Neural crest cell (in vitro differentiated cells): ENCODE results near the gene AUTS2. TPM values are rescaled to one million over a fixed set of nuclear protein-coding genes. Genes with fewer than 3 reads are reported as not detected.

Source experiments
- DNase-seq: peaks from one replicate; pipeline ENCODE4 v3.0.0; 2021; ENCODE audit warnings: low read depth, mixed read lengths, low spot score
- H3K27ac Mint-ChIP-seq: one replicate; pipeline ENCODE4 v1.8.0; 2021; ENCODE audit warnings: mild to moderate bottlenecking, mixed read lengths; ENCODE audit not compliant: unreplicated experiment
- H3K27me3 Mint-ChIP-seq: 2 replicates; pipeline ENCODE4 v1.8.0; 2021; ENCODE audit warnings: low read depth, mild to moderate bottlenecking, mixed read lengths
- H3K36me3 Mint-ChIP-seq: 2 replicates; pipeline ENCODE4 v1.8.0; 2021; ENCODE audit warnings: low read depth, mild to moderate bottlenecking, mixed read lengths
- H3K4me1 Mint-ChIP-seq: 2 replicates; pipeline ENCODE4 v1.8.0; 2021; ENCODE audit warnings: mixed read lengths
- H3K4me3 Mint-ChIP-seq: one replicate; pipeline ENCODE4 v1.8.0; 2021; ENCODE audit warnings: mild to moderate bottlenecking, mixed read lengths
- H3K9me3 Mint-ChIP-seq: 2 replicates; pipeline ENCODE4 v1.8.0; 2021; ENCODE audit warnings: mixed read lengths
- total RNA-seq: library from RNA; stranded (reverse); gene quantifications from 2 replicates; pipeline ENCODE4 v1.2.1, GENCODE V29; 2021
- TF ChIP-seq, protein P1 (sequence below): fragments of 200-600 bp; sonication (generic); conservative IDR thresholded peaks from 2 replicates; pipeline ENCODE4 v1.5.0; 2021; ENCODE audit warnings: antibody characterized with exemption, mild to moderate bottlenecking

AUTS2 gene
- total RNA-seq, 1 donor from 2014 or later = 152 TPM

DNA sequence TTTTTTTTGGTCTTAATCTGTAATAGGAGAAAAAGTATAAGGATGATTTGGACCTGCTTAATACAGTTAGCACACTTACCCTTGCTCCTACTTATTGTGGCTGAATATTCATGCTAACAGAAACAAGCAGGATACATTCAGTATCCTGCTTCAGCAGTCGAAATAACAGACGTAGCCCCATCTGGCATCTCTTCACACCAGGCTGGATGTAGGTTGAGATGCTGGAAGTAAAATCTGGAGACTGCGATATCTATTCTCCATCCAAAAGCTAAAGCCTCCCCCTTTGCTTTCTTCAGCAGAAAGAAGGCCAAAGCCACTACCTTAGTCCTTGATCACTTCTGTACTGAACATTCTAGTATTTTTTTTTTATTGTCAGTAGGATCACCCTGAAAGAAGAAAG, 537.4 kb downstream of the AUTS2 start:
- Mint-ChIP-seq H3K27me3 (no peaks in the 10 kb centered on the region), H3K4me1 (peaks cover 28% of the 10 kb centered on the region), H3K36me3 (no peaks in the 10 kb centered on the region), H3K9me3 (no peaks in the 10 kb centered on the region), H3K27ac (no peak overlapping the region), H3K4me3 (no peak overlapping the region)
- DNase-seq = no peak
- TF ChIP-seq, protein P1, sequence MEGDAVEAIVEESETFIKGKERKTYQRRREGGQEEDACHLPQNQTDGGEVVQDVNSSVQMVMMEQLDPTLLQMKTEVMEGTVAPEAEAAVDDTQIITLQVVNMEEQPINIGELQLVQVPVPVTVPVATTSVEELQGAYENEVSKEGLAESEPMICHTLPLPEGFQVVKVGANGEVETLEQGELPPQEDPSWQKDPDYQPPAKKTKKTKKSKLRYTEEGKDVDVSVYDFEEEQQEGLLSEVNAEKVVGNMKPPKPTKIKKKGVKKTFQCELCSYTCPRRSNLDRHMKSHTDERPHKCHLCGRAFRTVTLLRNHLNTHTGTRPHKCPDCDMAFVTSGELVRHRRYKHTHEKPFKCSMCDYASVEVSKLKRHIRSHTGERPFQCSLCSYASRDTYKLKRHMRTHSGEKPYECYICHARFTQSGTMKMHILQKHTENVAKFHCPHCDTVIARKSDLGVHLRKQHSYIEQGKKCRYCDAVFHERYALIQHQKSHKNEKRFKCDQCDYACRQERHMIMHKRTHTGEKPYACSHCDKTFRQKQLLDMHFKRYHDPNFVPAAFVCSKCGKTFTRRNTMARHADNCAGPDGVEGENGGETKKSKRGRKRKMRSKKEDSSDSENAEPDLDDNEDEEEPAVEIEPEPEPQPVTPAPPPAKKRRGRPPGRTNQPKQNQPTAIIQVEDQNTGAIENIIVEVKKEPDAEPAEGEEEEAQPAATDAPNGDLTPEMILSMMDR = no peak

DNA sequence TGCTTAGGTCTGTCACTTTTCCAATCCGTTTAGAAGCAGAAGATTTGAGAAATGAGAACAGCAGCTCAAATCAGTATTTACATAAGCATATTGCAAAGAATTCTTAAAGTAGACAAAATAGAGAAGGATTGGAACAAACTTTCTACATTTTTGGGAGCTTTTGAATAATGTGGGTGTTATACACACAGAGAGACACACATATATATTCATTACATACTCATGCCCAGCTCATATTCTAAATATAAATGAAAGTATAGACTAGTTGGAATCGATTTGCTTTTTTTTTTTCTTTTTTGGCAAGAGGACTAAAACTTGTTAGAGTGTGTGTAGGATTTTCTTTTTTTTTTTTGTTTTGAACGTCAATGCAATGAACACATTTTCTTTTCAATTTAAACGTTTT, 538.9 kb downstream of the AUTS2 start:
- Mint-ChIP-seq H3K9me3 (no peaks in the 10 kb centered on the region), H3K4me1 (peaks cover 22% of the 10 kb centered on the region), H3K36me3 (no peaks in the 10 kb centered on the region), H3K27ac (no peak overlapping the region), H3K27me3 (no peaks in the 10 kb centered on the region), H3K4me3 (no peak overlapping the region)
- TF ChIP-seq, protein P1 = no peak
- DNase-seq = no peak

DNA sequence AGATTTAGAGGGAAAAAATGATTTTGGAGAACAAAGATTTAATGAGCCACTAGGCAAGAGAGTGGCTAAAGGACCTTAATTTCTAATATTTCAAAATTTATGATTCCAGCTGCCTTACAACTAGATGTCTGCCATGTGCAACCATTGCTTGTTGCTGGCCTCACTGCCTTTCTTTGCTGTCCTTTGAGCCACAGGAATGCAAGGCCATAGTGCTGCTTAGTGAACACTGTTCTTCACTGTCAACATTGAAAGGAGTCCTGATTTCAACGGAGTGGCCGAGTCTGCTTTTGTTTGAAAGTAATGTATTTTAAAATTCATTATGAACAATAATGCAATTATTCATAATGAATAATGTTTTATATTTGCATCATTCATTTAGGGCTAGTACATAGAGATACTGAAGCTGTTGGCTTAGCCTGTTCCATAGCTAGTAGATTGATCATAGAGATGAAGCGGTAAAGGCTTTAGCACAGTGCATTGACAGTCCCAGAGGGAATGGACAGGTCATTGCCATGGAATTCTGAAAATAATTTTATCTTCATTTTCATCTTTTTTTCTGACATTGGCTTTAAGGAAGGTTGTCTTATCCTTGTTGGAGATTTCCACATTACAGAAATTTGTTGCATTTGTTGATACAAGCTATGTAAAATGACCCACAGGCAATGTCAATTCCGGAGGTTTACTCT, 544.1 kb downstream of the AUTS2 start:
- Mint-ChIP-seq H3K4me3 (no peak overlapping the region), H3K4me1 (no peaks in the 10 kb centered on the region), H3K27ac (no peak overlapping the region), H3K27me3 (no peaks in the 10 kb centered on the region), H3K36me3 (no peaks in the 10 kb centered on the region), H3K9me3 (no peaks in the 10 kb centered on the region)
- DNase-seq = no peak
- TF ChIP-seq, protein P1 = no peak

DNA sequence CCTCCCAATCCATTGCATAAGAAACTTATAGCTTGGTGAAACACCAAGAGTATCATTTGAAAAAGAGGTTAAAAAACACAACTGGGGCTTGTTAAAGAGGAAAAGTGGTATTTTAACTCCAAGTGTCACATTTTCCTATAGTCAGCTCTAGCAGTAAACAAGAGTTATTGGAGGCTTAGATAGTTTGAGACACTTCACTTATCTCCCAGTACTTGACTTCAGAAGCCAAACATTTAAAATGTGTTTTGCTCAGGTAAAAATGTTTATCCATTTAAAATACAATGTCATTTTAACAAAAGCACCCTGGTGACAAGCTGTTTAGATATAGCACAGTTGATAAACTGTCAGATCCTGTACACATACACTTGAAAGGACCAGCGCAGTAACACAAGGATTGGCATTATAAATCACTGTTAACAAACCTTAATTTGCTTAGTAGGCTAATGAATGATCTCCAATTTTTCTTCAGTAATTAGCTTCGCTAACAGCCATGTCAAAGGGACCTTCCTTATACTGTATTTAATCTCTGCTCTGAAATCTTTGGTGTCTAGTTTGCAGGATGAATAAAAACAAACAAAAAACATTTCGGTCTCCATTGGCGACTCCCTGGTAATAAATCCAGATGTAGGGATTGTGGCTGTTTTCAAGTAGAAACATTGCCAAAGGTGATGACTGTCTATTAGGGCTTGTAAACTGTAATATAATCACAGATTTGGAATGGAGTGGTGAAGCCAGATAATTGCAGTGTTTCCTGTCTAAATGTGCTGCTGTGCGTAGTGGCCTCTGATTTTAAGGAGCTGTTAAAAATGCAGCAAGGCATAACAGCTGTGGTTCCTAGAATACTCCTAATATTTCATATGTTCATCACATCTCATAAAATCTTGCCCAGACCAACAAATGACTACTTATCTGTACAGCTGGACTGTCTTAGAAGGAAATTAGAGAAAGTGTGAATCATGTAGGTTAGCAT, 545.1 kb downstream of the AUTS2 start:
- H3K9me3 Mint-ChIP-seq = no peaks in the 10 kb centered on the region
- H3K4me3 Mint-ChIP-seq = no peak overlapping the region
- TF ChIP-seq, protein P1 = no peak
- H3K27me3 Mint-ChIP-seq = no peaks in the 10 kb centered on the region
- no peak for DNase-seq
- no peaks in the 10 kb centered on the region for H3K36me3 Mint-ChIP-seq
- no peaks in the 10 kb centered on the region for H3K4me1 Mint-ChIP-seq
- no peak overlapping the region for H3K27ac Mint-ChIP-seq

DNA sequence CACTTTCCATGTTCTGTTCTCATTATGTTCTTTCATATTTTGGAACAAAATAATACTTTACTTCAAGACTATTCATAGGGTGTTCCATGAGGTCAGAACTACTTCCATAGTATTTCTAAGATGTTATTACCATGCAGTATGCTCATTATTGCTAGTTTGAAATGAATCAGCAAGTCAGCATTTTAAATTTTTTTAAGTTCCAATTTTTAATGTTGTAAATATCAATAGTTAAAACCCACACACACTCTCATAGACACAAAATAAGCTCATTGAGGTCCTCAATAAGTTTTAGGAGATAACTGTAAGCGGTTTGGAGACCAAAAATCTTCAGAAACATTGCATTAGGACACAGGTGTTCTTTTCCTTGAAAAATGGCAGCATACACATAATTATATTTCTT, 550.7 kb downstream of the AUTS2 start:
- Mint-ChIP-seq H3K4me3 (no peak overlapping the region), H3K9me3 (peaks cover 2% of the 10 kb centered on the region), H3K27me3 (no peaks in the 10 kb centered on the region), H3K4me1 (peaks cover 11% of the 10 kb centered on the region), H3K27ac (no peak overlapping the region), H3K36me3 (peaks cover 11% of the 10 kb centered on the region)
- DNase-seq = no peak
- TF ChIP-seq, protein P1 = no peak
